ENCODE results near the gene DUS2.
"Not testable (repeated sequence)": the region's sequence is repeated elsewhere in the genome, so short reads cannot be mapped to it uniquely, and the experiment has no call there.

- TF ChIP-seq EZH2phosphoT487 (IDR thresholded peaks at IDR 0.05; ENCODE audit: borderline replicate concordance, low read length); CTCF (conservative IDR thresholded peaks at IDR 0.05; ENCODE audit: low read depth, low read length); EZH2 (IDR thresholded peaks at IDR 0.05; ENCODE audit: low read length, unreplicated experiment): not testable (repeated sequence)
Observed at GRCh38 chr16:68120496-68120895, 97.4 kb downstream of the DUS2 start.
